ENCODE data around the gene PPP1R12B.
"Not testable (repeated sequence)": the region's sequence is repeated elsewhere in the genome, so short reads cannot be mapped to it uniquely, and the experiment has no call there.

PPP1R12B gene

DNA sequence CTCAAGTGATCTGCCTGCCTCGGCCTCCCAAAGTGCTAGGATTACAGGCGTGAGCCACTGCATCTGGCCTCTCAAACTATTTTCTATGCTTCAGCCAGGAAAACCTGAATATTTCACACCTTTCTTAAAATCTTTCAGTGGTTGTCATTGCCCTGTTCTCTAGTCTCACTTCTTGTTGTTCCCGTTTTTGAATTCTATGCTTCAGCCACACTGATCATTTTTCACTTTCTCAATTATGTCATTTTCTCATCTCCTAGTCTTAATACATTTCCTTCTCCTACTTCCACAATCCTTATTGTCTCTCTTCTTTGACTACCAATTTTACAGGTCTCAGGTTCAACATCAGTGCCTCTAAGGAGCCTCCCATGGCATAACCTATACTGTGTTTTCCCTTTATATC, 26.7 kb downstream of the PPP1R12B start:
- H3K9me3 ChIP-seq (ENCODE audit: control insufficient read depth, low read length); H3K36me3 ChIP-seq (ENCODE audit: control insufficient read depth, insufficient read depth, low read length); H3K4me3 ChIP-seq (ENCODE audit: extremely low read depth, insufficient read depth, low read length, poor library complexity, severe bottlenecking); H3K27ac ChIP-seq (ENCODE audit: low read depth, low read length, severe bottlenecking); H3K4me1 ChIP-seq (ENCODE audit: control insufficient read depth, insufficient read depth, low read length, poor library complexity, severe bottlenecking): not testable (repeated sequence)
- WGBS, 2 experiments (ENCODE audit: insufficient coverage in 2 of 2): 90 to 100% methylated on average over 2 to 3 of the region's 3 CpGs

GRCh38 chr1:202376247-202376646, 27.7 kb downstream of the PPP1R12B start:
- Histone ChIP-seq H3K9me3 (ENCODE audit: control insufficient read depth, low read length) (no peaks in the 10 kb centered on the region), H3K36me3 (ENCODE audit: control insufficient read depth, insufficient read depth, low read length) (no peaks in the 10 kb centered on the region), H3K4me1 (ENCODE audit: control insufficient read depth, insufficient read depth, low read length, poor library complexity, severe bottlenecking) (peaks cover 4% of the 10 kb centered on the region), H3K27ac (ENCODE audit: low read depth, low read length, severe bottlenecking) (no peak overlapping the region), H3K4me3 (ENCODE audit: extremely low read depth, insufficient read depth, low read length, poor library complexity, severe bottlenecking) (no peak overlapping the region)
- WGBS, 2 experiments (ENCODE audit: insufficient coverage in 2 of 2): no CpG with 5 or more reads among the region's 1 CpG

- not testable (repeated sequence) for H3K27ac ChIP-seq (ENCODE audit: low read depth, low read length, severe bottlenecking); H3K4me3 ChIP-seq (ENCODE audit: extremely low read depth, insufficient read depth, low read length, poor library complexity, severe bottlenecking)
- WGBS, 2 experiments (ENCODE audit: insufficient coverage in 2 of 2): 54 to 62% methylated on average over 3 of the region's 4 CpGs
These were observed 31.5 kb downstream of the PPP1R12B start for GRCh38 chr1:202379884-202380529.

DNA sequence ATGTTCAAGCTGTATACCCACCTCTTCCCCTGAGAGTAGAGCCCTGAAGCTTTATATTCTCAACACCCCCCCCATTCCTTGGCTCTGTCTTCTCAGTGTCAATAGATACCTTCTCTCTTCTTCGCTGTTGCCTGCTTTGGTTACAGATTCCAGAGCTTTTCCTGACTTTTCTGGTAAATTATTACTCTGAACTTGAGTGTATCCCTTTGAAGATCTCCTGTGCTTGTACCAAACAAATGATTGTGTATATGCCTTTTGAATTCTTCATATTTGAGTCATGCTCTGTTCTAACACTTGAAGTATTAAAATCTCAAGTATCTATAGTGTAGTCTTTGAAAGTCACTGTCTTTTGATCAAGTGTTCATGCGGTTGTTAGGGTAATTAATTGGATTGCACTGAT, 32.0 kb downstream of the PPP1R12B start:
- H3K9me3 ChIP-seq (ENCODE audit: control insufficient read depth, low read length); H3K27ac ChIP-seq (ENCODE audit: low read depth, low read length, severe bottlenecking); H3K4me1 ChIP-seq (ENCODE audit: control insufficient read depth, insufficient read depth, low read length, poor library complexity, severe bottlenecking); H3K4me3 ChIP-seq (ENCODE audit: extremely low read depth, insufficient read depth, low read length, poor library complexity, severe bottlenecking); H3K36me3 ChIP-seq (ENCODE audit: control insufficient read depth, insufficient read depth, low read length): not testable (repeated sequence)
- WGBS, 2 experiments (ENCODE audit: insufficient coverage in 2 of 2): 80% methylated on average over 1 of the region's 2 CpGs; no CpG with 5 or more reads in 1 of the 2 experiments

More at GRCh38 chr1:202379884-202380529, 31.5 kb downstream of the PPP1R12B start:
- H3K36me3 ChIP-seq (ENCODE audit: control insufficient read depth, insufficient read depth, low read length); H3K9me3 ChIP-seq (ENCODE audit: control insufficient read depth, low read length); H3K4me1 ChIP-seq (ENCODE audit: control insufficient read depth, insufficient read depth, low read length, poor library complexity, severe bottlenecking): not testable (repeated sequence)

GRCh38 chr1:202381867-202382266, 33.4 kb downstream of the PPP1R12B start:
- 86 to 100% methylated on average over 1 of the region's 4 CpGs for WGBS, 2 experiments (ENCODE audit: insufficient coverage in 2 of 2)
- H3K27ac ChIP-seq (ENCODE audit: low read depth, low read length, severe bottlenecking): not testable (repeated sequence)

GRCh38 chr1:202395831-202396230, 47.3 kb downstream of the PPP1R12B start:
- not testable (repeated sequence) for H3K4me3 ChIP-seq (ENCODE audit: extremely low read depth, insufficient read depth, low read length, poor library complexity, severe bottlenecking); H3K36me3 ChIP-seq (ENCODE audit: control insufficient read depth, insufficient read depth, low read length); H3K9me3 ChIP-seq (ENCODE audit: control insufficient read depth, low read length); H3K27ac ChIP-seq (ENCODE audit: low read depth, low read length, severe bottlenecking); H3K4me1 ChIP-seq (ENCODE audit: control insufficient read depth, insufficient read depth, low read length, poor library complexity, severe bottlenecking)
- 82 to 87% methylated on average over 2 to 3 of the region's 3 CpGs for WGBS, 2 experiments (ENCODE audit: insufficient coverage in 2 of 2)

More at GRCh38 chr1:202381867-202382266, 33.4 kb downstream of the PPP1R12B start:
- not testable (repeated sequence) for H3K4me3 ChIP-seq (ENCODE audit: extremely low read depth, insufficient read depth, low read length, poor library complexity, severe bottlenecking); H3K4me1 ChIP-seq (ENCODE audit: control insufficient read depth, insufficient read depth, low read length, poor library complexity, severe bottlenecking); H3K36me3 ChIP-seq (ENCODE audit: control insufficient read depth, insufficient read depth, low read length); H3K9me3 ChIP-seq (ENCODE audit: control insufficient read depth, low read length)

DNA sequence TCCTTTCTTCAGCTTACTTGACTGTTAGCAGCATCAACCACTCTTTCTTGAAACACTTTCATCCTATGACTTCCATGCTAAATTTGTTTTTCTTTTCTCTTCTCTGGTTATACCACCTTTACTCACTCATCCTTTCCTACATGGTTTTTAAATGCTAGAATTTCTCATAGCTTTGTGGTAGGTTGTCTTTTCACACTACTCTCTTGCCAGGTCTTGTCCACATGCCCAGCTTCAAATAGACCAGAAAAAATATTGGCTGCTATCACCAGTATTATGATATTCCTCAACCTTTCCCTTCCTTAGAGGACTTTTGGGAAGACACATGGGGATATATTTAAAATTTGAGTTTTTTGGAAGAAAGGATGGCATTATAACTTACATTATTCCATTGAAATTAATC, 48.8 kb downstream of the PPP1R12B start:
- Histone ChIP-seq H3K27ac (ENCODE audit: low read depth, low read length, severe bottlenecking) (no peak overlapping the region), H3K9me3 (ENCODE audit: control insufficient read depth, low read length) (no peaks in the 10 kb centered on the region), H3K36me3 (ENCODE audit: control insufficient read depth, insufficient read depth, low read length) (no peaks in the 10 kb centered on the region), H3K4me1 (ENCODE audit: control insufficient read depth, insufficient read depth, low read length, poor library complexity, severe bottlenecking) (no peaks in the 10 kb centered on the region), H3K4me3 (ENCODE audit: extremely low read depth, insufficient read depth, low read length, poor library complexity, severe bottlenecking) (no peak overlapping the region)

DNA sequence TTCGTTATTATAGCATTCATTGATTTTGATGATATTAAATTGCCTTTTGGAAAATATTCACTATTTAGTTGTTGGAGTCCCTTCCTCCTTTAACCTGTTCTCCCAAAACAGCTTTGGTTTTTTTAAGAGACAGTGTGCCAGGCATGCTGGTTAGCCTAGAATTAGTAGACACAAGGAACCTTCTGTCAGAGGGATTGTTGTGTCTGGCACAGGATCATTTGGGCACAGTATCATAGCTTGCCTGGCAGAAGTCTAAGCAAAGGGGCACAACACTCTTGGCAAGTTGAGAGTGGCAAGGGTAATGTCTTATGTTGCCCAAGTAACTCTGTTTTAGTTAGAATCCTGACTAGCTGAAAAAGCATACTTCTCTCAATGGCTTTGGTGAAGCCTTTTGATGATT, 49.9 kb downstream of the PPP1R12B start:
- WGBS, 2 experiments (ENCODE audit: insufficient coverage in 2 of 2): no CpG with 5 or more reads among the region's 1 CpG
- not testable (repeated sequence) for H3K4me3 ChIP-seq (ENCODE audit: extremely low read depth, insufficient read depth, low read length, poor library complexity, severe bottlenecking); H3K9me3 ChIP-seq (ENCODE audit: control insufficient read depth, low read length); H3K27ac ChIP-seq (ENCODE audit: low read depth, low read length, severe bottlenecking); H3K36me3 ChIP-seq (ENCODE audit: control insufficient read depth, insufficient read depth, low read length); H3K4me1 ChIP-seq (ENCODE audit: control insufficient read depth, insufficient read depth, low read length, poor library complexity, severe bottlenecking)

DNA sequence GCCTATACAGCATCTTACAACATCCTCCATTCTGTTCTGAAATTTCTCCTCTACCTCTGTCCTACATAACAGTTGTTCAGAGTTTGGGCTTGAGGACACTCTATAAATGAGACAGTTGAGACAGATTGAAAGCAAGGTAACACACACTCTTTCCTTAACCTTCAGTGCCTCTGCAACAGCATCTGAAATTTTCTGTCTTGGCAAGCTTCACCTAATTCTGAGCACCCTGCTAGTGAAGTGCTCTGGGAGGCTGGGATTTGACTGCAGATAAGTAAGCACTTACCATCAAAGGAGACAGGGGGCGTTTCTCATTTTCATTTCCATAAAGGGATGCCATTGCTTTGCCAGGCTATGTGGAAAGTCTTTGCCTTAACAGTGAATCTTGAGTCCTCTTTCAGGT, 53.3 kb downstream of the PPP1R12B start:
- not testable (repeated sequence) for H3K36me3 ChIP-seq (ENCODE audit: control insufficient read depth, insufficient read depth, low read length); H3K4me1 ChIP-seq (ENCODE audit: control insufficient read depth, insufficient read depth, low read length, poor library complexity, severe bottlenecking)

DNA sequence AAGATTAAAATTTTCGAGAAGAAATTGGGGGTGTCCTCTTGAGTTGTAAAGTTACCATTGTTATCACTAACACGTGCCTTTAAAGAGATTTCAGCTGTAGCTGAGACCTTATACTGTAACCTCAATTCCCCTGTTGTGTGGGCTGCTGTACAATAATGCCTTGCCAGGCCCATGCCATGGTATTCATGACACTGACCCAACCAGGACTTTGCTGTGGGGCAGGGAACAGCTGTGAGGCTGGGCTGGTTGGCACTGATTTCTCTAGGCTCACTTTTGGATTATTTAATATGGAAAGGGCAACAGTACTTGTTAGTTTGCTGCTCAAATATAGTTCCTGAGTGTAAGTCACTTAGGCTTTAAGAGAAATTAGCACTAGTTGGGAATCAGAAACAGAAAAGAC, 54.9 kb downstream of the PPP1R12B start:
- not testable (repeated sequence) for H3K9me3 ChIP-seq (ENCODE audit: control insufficient read depth, low read length); H3K36me3 ChIP-seq (ENCODE audit: control insufficient read depth, insufficient read depth, low read length); H3K4me1 ChIP-seq (ENCODE audit: control insufficient read depth, insufficient read depth, low read length, poor library complexity, severe bottlenecking); H3K4me3 ChIP-seq (ENCODE audit: extremely low read depth, insufficient read depth, low read length, poor library complexity, severe bottlenecking); H3K27ac ChIP-seq (ENCODE audit: low read depth, low read length, severe bottlenecking)
- no CpG with 5 or more reads among the region's 2 CpGs for WGBS, 2 experiments (ENCODE audit: insufficient coverage in 2 of 2)

More for the DNA sequence above, 53.3 kb downstream of the PPP1R12B start:
- H3K27ac ChIP-seq (ENCODE audit: low read depth, low read length, severe bottlenecking); H3K9me3 ChIP-seq (ENCODE audit: control insufficient read depth, low read length); H3K4me3 ChIP-seq (ENCODE audit: extremely low read depth, insufficient read depth, low read length, poor library complexity, severe bottlenecking): not testable (repeated sequence)
- WGBS, 2 experiments (ENCODE audit: insufficient coverage in 2 of 2): no CpG with 5 or more reads among the region's 1 CpG

- Histone ChIP-seq H3K27ac (ENCODE audit: low read depth, low read length, severe bottlenecking) (no peak overlapping the region), H3K9me3 (ENCODE audit: control insufficient read depth, low read length) (no peaks in the 10 kb centered on the region), H3K4me3 (ENCODE audit: extremely low read depth, insufficient read depth, low read length, poor library complexity, severe bottlenecking) (no peak overlapping the region), H3K36me3 (ENCODE audit: control insufficient read depth, insufficient read depth, low read length) (no peaks in the 10 kb centered on the region), H3K4me1 (ENCODE audit: control insufficient read depth, insufficient read depth, low read length, poor library complexity, severe bottlenecking) (peaks cover 5% of the 10 kb centered on the region)
- no CpG with 5 or more reads among the region's 1 CpG for WGBS, 2 experiments (ENCODE audit: insufficient coverage in 2 of 2)
These were observed 57.4 kb downstream of the PPP1R12B start for GRCh38 chr1:202405928-202406327.

All from mesodermal cell (in vitro differentiated cells).